Fibroblast of lung (primary cell): ENCODE results near the gene ARHGEF3.

Experiments
- CTCF ChIP-seq, 2 donors: IDR thresholded peaks in 1 of 2; conservative IDR thresholded peaks in 1 of 2; 1 replicate in 1 of 2; 2 replicates in 1 of 2; pipeline ENCODE4 v1.5.1; 2011 to 2012; ENCODE audit warnings: low read length in 2 of 2, control low read depth in 1 of 2, inconsistent platforms in 1 of 2, low read depth in 1 of 2, mild to moderate bottlenecking in 1 of 2
- EZH2 ChIP-seq: IDR thresholded peaks from 2 replicates; pipeline ENCODE4 v1.5.1; 2012; ENCODE audit warnings: low read length, control low read depth, mild to moderate bottlenecking; ENCODE audit errors: missing control alignments

DNA sequence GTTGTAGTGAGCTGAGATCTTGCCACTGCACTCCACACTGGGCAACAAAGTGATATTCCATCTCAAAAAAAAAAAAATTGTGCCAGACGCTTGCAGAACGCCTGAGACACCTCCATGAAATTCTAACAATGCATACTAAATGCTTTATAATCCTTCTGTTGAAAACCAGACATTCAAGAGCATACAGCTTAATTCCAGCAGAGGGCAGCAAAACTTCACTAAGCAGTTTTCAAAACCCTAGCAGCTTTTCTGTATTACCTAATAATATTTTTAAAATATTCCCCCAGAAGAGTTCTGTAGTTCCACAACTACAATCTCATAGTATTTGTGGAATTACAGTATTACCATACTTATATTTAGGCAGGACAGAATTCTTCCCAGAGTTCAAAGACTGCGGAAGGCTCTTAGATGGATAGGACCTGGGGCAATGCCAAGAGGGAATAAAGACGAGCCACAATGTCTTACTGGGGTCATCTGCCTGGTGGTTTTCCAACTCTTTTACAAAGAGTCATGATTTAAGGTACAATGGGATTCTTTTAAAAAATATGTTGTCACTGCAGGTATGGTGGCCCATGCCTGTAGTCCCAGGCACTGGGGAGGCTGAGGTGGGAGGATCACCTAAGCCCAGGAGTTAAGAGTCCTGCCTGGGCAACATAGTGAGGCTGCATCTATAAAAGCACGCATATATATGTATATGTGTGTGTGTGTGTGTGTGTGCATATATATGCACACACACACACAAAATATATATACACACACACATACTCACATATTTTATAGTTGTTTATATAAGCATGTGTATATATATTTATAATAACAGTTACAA, 99.0 kb downstream of the ARHGEF3 start:
- TF ChIP-seq CTCF (conservative IDR thresholded peaks at IDR 0.05 in 1 of 2, IDR thresholded peaks at IDR 0.05 in 1 of 2; ENCODE audit: low read depth in 1 of 2, low read length in 2 of 2) (peak; percentile 75 to 80), EZH2 (no peak)
